Chondrocyte (in vitro differentiated cells): ENCODE data around the gene CHCHD1. TPM values are rescaled to one million over a fixed set of nuclear protein-coding genes. Genes with fewer than 3 reads are reported as not detected.

Source experiments
- total RNA-seq: library from RNA; stranded (reverse); gene quantifications from 3 replicates; pipeline ENCODE4 v1.2.1, GENCODE V29; 2021

Gene CHCHD1
- total RNA-seq, 1 donor from 2014 or later = 17.4 TPM

Other genes starting within 250 kb of the CHCHD1 start
- gene USP54, start 190.7 kb upstream of the CHCHD1 start, total RNA-seq = 5.8 to 11.6 TPM (median 6.5 TPM) in 3 replicates
- 4.2 to 18.4 TPM (median 5.2 TPM) in 3 replicates for gene MYOZ1, start 140.6 kb upstream of the CHCHD1 start, total RNA-seq
- 0.13 to 0.45 TPM in 2 of 3 replicates, not detected in the other for gene SYNPO2L, start 126.0 kb upstream of the CHCHD1 start, total RNA-seq
- 2.9 to 5.2 TPM (median 3.9 TPM) in 3 replicates for gene AGAP5, start 83.9 kb upstream of the CHCHD1 start, total RNA-seq
- gene SEC24C, start 37.7 kb upstream of the CHCHD1 start, total RNA-seq = 54.0 to 69.1 TPM (median 55.6 TPM) in 3 replicates
- gene ZSWIM8, start 3.6 kb downstream of the CHCHD1 start, total RNA-seq = 102 to 124 TPM (median 117 TPM) in 3 replicates
- 24.4 to 29.0 TPM (median 27.3 TPM) in 3 replicates for gene NDST2, start 29.6 kb downstream of the CHCHD1 start, total RNA-seq
- 30.5 to 31.7 TPM (median 30.5 TPM) in 3 replicates for gene CAMK2G, start 92.5 kb downstream of the CHCHD1 start, total RNA-seq
- 54.2 to 84.9 TPM (median 54.8 TPM) in 3 replicates for gene PLAU, start 129.1 kb downstream of the CHCHD1 start, total RNA-seq
- gene VCL, start 216.1 kb downstream of the CHCHD1 start, total RNA-seq = 429 to 498 TPM (median 485 TPM) in 3 replicates